H1 (cell line): ENCODE results near the gene STAM. TPM values are rescaled to one million over a fixed set of nuclear protein-coding genes. Genes with fewer than 3 reads are reported as not detected.

Source experiments
- CTCF ChIA-PET: fragments of 300-600 bp; sonication (Branson Sonifier 250); formaldehyde crosslinking; loops from one replicate; lab custom pipeline; 2021; ENCODE audit not compliant: partially characterized antibody; lab: Charles Lee
- POLR2A ChIA-PET: fragments of 300-600 bp; sonication (Branson Sonifier 250); formaldehyde crosslinking; loops from one replicate; lab custom pipeline; 2021; ENCODE audit warnings: inconsistent platforms; ENCODE audit not compliant: partially characterized antibody; lab: Charles Lee
- DNase-seq, 2 experiments: peaks; one replicate each; pipeline versions ENCODE4 v3.0.0 to v3.0.0-alpha.2; 2010 to 2022; ENCODE audit warnings: low spot score in 2 of 2, low read depth in 1 of 2, mixed read lengths in 1 of 2
- FAIRE-seq: peaks from 2 replicates; lab custom pipeline; 2011; peaks lifted over from hg19 to GRCh38; lab: Jason Lieb, UNC
- H2AFZ ChIP-seq: 2 replicates; pipeline ENCODE4 v1.8.1; 2012; ENCODE audit warnings: low read length, inconsistent platforms
- H2AK5ac ChIP-seq: 2 replicates; pipeline ENCODE4 v1.6.1; 2013; ENCODE audit warnings: low read depth, low read length
- H2BK120ac ChIP-seq: replicated peaks from 2 replicates; pipeline ENCODE3; 2013; ENCODE audit warnings: low read depth, low read length, inconsistent platforms
- H2BK12ac ChIP-seq: 2 replicates; pipeline ENCODE4 v1.6.1; 2013; ENCODE audit warnings: low read depth, low read length
- H2BK15ac ChIP-seq: 2 replicates; pipeline ENCODE4 v1.6.1; 2013; ENCODE audit warnings: low read length
- H2BK20ac ChIP-seq: 2 replicates; pipeline ENCODE4 v1.6.1; 2013; ENCODE audit warnings: low read length
- H2BK5ac ChIP-seq: 2 replicates; pipeline ENCODE4 v1.6.1; 2013; ENCODE audit warnings: low read depth, low read length
- H3K14ac ChIP-seq: 2 replicates; pipeline ENCODE4 v1.6.1; 2013; ENCODE audit warnings: inconsistent platforms; ENCODE audit not compliant: insufficient read length
- H3K18ac ChIP-seq: 2 replicates; pipeline ENCODE4 v1.6.1; 2013; ENCODE audit warnings: low read length; ENCODE audit errors: extremely low read depth
- H3K23ac ChIP-seq: 2 replicates; pipeline ENCODE4 v1.6.1; 2013; ENCODE audit warnings: inconsistent platforms; ENCODE audit not compliant: insufficient read length
- H3K23me2 ChIP-seq: 2 replicates; pipeline ENCODE4 v1.6.1; 2013; ENCODE audit warnings: low read depth, low read length
- H3K27ac ChIP-seq: 2 replicates; pipeline ENCODE4 v1.6.1; 2011; ENCODE audit warnings: low read depth, low read length, inconsistent platforms
- H3K27me3 ChIP-seq, 4 experiments: replicated peaks in 1 of 4; 1 replicate in 1 of 4; 2 replicates in 3 of 4; pipeline versions ENCODE4 v1.6.1 to v1.8.1; 2011 to 2013; ENCODE audit warnings: low read length in 3 of 4, mild to moderate bottlenecking in 3 of 4, inconsistent platforms in 2 of 4, mixed read lengths in 2 of 4, moderate library complexity in 1 of 4; ENCODE audit not compliant: control insufficient read depth in 3 of 4, insufficient read depth in 3 of 4; ENCODE audit errors: extremely low read depth in 1 of 4
- H3K36me3 ChIP-seq, 4 experiments: 2 replicates each; pipeline versions ENCODE4 v1.6.1 to v1.8.1; 2011 to 2013; ENCODE audit warnings: mild to moderate bottlenecking in 4 of 4, low read length in 3 of 4, moderate library complexity in 2 of 4, control low read depth in 1 of 4, inconsistent platforms in 1 of 4; ENCODE audit not compliant: insufficient read depth in 4 of 4, control insufficient read depth in 2 of 4
- H3K4ac ChIP-seq: replicated peaks from 2 replicates; pipeline ENCODE3; 2013; ENCODE audit warnings: low read length, low read depth, mixed read lengths, inconsistent platforms; ENCODE audit not compliant: insufficient read length
- H3K4me1 ChIP-seq, 4 experiments: replicated peaks in 1 of 4; 1 replicate in 1 of 4; 2 replicates in 3 of 4; pipeline versions ENCODE4 v1.6.1 to v1.8.1; 2011 to 2013; ENCODE audit warnings: low read length in 3 of 4, inconsistent platforms in 2 of 4, mixed read lengths in 1 of 4; ENCODE audit not compliant: insufficient read depth in 4 of 4, control insufficient read depth in 3 of 4
- H3K4me2 ChIP-seq, 2 experiments: 2 replicates each; pipeline versions ENCODE4 v1.6.1 to v1.8.1; 2011 to 2013; ENCODE audit warnings: low read depth in 2 of 2, low read length in 2 of 2, control low read depth in 1 of 2, inconsistent platforms in 1 of 2, mild to moderate bottlenecking in 1 of 2; ENCODE audit not compliant: insufficient read depth in 1 of 2
- H3K4me3 ChIP-seq, 4 experiments: fragments of 200-600, 300-600 bp in 1 of 4; sonication (generic), shearing (Covaris generic), sonication (Bioruptor Twin) in 1 of 4; 2 replicates each; pipeline versions ENCODE4 v1.5.1 to v1.8.1; 2011 to 2016; ENCODE audit warnings: low read length in 4 of 4, low read depth in 3 of 4, control low read depth in 2 of 4, inconsistent platforms in 2 of 4, mild to moderate bottlenecking in 2 of 4, mixed read lengths in 1 of 4, moderate library complexity in 1 of 4; ENCODE audit not compliant: insufficient read depth in 2 of 4; ENCODE audit errors: extremely low read depth in 1 of 4
- H3K56ac ChIP-seq: replicated peaks from 2 replicates; pipeline ENCODE3; 2013; ENCODE audit warnings: low read depth, mild to moderate bottlenecking, mixed read lengths, low read length, inconsistent platforms; ENCODE audit not compliant: insufficient read length
- H3K79me1 ChIP-seq: 2 replicates; pipeline ENCODE4 v1.6.1; 2013; ENCODE audit warnings: low read depth, low read length, control low read depth
- H3K79me2 ChIP-seq, 2 experiments: 2 replicates each; pipeline versions ENCODE4 v1.6.1 to v1.8.1; 2012 to 2013; ENCODE audit warnings: low read length in 2 of 2, mild to moderate bottlenecking in 2 of 2, inconsistent platforms in 1 of 2; ENCODE audit not compliant: insufficient read depth in 2 of 2, control insufficient read depth in 1 of 2
- H3K9ac ChIP-seq, 4 experiments: replicated peaks in 1 of 4; 1 replicate in 1 of 4; 2 replicates in 3 of 4; pipeline versions ENCODE4 v1.6.1 to v1.8.1; 2011 to 2013; ENCODE audit warnings: low read depth in 3 of 4, low read length in 3 of 4, control low read depth in 2 of 4, mild to moderate bottlenecking in 2 of 4, moderate library complexity in 2 of 4, inconsistent platforms in 1 of 4; ENCODE audit errors: extremely low read depth in 1 of 4
- H3K9me3 ChIP-seq, 2 experiments: 2 replicates each; pipeline versions ENCODE4 v1.6.1 to v1.8.1; 2012 to 2013; ENCODE audit warnings: mild to moderate bottlenecking in 2 of 2, moderate library complexity in 2 of 2, control low read depth in 1 of 2, inconsistent platforms in 1 of 2, low read depth in 1 of 2, low read length in 1 of 2, mixed read lengths in 1 of 2; ENCODE audit not compliant: insufficient read depth in 2 of 2
- H4K20me1 ChIP-seq, 2 experiments: replicated peaks in 1 of 2; 2 replicates each; pipeline versions ENCODE3 to v1.8.1; 2011 to 2013; ENCODE audit warnings: inconsistent platforms in 2 of 2, low read length in 2 of 2, mild to moderate bottlenecking in 1 of 2; ENCODE audit not compliant: insufficient read depth in 2 of 2, control insufficient read depth in 1 of 2
- H4K5ac ChIP-seq: 2 replicates; pipeline ENCODE4 v1.6.1; 2013; ENCODE audit warnings: low read length, low read depth, mixed read lengths, inconsistent platforms; ENCODE audit not compliant: insufficient read length
- H4K8ac ChIP-seq: 2 replicates; pipeline ENCODE4 v1.8.0; 2013; ENCODE audit warnings: mild to moderate bottlenecking, moderate library complexity, low read length, inconsistent platforms; ENCODE audit not compliant: insufficient read depth; ENCODE audit errors: extremely low read depth
- H4K91ac ChIP-seq: replicated peaks from 2 replicates; pipeline ENCODE3; 2013; ENCODE audit warnings: low read length, mixed read lengths, inconsistent platforms; ENCODE audit not compliant: insufficient read length
- RAD21 ChIP-seq, 2 experiments: IDR thresholded peaks in 1 of 2; conservative IDR thresholded peaks in 1 of 2; 2 replicates each; pipeline ENCODE4 v1.6.1; 2011; ENCODE audit warnings: low read depth in 2 of 2, low read length in 2 of 2, improper control_type of control experiment in 1 of 2, inconsistent platforms in 1 of 2, mild to moderate bottlenecking in 1 of 2, moderate library complexity in 1 of 2
- TEAD4 ChIP-seq: IDR thresholded peaks from 2 replicates; pipeline ENCODE4 v1.6.1; 2012; ENCODE audit warnings: low read depth, low read length, inconsistent platforms, mixed read lengths
- WGBS, 2 experiments: shearing (Covaris generic) in 1 of 2; methylation state at CpG; one replicate each; pipeline versions ENCODE4 v1.1.6 to v1.1.7; 2013 to 2015; ENCODE audit warnings: low lambda C conversion rate in 2 of 2, mixed read lengths in 2 of 2, inconsistent platforms in 1 of 2, low coverage in 1 of 2, missing lambda C conversion rate in 1 of 2; ENCODE audit not compliant: insufficient replicate concordance in 2 of 2, insufficient coverage in 1 of 2, insufficient read length in 1 of 2; ENCODE audit errors: extremely low coverage in 1 of 2, missing lambda C conversion rate in 1 of 2; 5-methylcytosine and 5-hydroxymethylcytosine counted together
- polyA plus RNA-seq, 7 experiments: library from polyadenylated mRNA; depleted of rRNA in 3 of 7; stranded (reverse) in 5 of 7; unstranded in 2 of 7; fragments of >200 nt in 5 of 7; fragments of 200-250 nt in 2 of 7; gene quantifications; 1 replicate in 5 of 7; 2 replicates in 1 of 7; 4 replicates in 1 of 7; pipeline versions ENCODE4 v1.2.1 to v1.2.3, GENCODE V29; 2011 to 2013; ENCODE audit warnings: missing spikeins in 2 of 7, mixed read lengths in 2 of 7
- total RNA-seq: library from RNA; stranded (reverse); fragmentation: NEBNext Ultra II Directional; extraction: Animal tissue kit (Norgen Biotek cat#: 25700); gene quantifications from 2 replicates; pipeline ENCODE4 v1.2.1, GENCODE V29; 2021
- TF ChIP-seq, protein P1 (sequence below), 3 experiments: IDR thresholded peaks; 1 replicate in 2 of 3; 2 replicates in 1 of 3; pipeline versions ENCODE4 v1.5.1 to v1.6.1; 2011; ENCODE audit warnings: low read length in 3 of 3, mild to moderate bottlenecking in 3 of 3, inconsistent platforms in 2 of 3, low read depth in 1 of 3, moderate library complexity in 1 of 3; ENCODE audit not compliant: insufficient read depth in 1 of 3; ENCODE audit errors: control extremely low read depth in 1 of 3

Gene STAM
- total and polyA plus RNA-seq, 2 of the 8 experiments (the other 6 are each of a cell fraction or from before 2014, with no cell fraction given): 22.0 to 27.8 TPM

DNA sequence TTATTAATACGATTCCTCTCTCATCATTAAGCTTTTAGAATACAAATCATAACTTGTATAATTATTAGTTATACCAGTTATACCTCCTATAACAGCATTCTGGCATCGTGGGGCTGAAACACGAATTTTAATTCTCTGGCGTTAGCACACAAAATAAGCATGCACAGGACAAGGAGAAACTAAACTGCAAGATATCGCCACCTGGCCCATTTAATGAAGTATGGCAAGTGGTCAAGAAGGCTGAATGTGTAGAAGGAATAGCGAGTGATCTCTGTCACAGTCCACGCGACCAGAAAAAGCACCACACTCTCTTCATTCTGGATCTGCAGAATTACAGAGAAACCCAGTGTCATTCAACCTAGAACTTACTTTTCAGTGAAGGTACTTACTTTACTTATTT is 44.9 kb upstream of the STAM start:
- DNase-seq (no peak), FAIRE-seq (peak; percentile 73)
- Histone ChIP-seq H4K91ac (no peak overlapping the region), H3K4me3 (no peak overlapping the region), H3K4me1 (no peaks in the 10 kb centered on the region), H3K27ac (no peak overlapping the region), H3K4ac (no peak overlapping the region), H3K23ac (no peak overlapping the region), H3K79me1 (no peaks in the 10 kb centered on the region), H3K18ac (no peak overlapping the region), H2AK5ac (no peak overlapping the region), H2BK20ac (no peak overlapping the region), H3K4me2 (no peak overlapping the region), H3K79me2 (no peaks in the 10 kb centered on the region), H3K23me2 (no peaks in the 10 kb centered on the region), H3K36me3 (peaks cover 0 to 7% (median 0%) of the 10 kb centered on the region in 4 experiments; a peak in 2 of 8 replicates), H2BK120ac (no peak overlapping the region), H3K9ac (no peak overlapping the region), H2BK15ac (no peak overlapping the region), H3K56ac (no peak overlapping the region), H4K20me1 (no peaks in the 10 kb centered on the region), H4K5ac (no peak overlapping the region), H3K9me3 (no peaks in the 10 kb centered on the region), H4K8ac (no peak overlapping the region), H2BK12ac (no peak overlapping the region), H2BK5ac (no peak overlapping the region), H3K27me3 (no peaks in the 10 kb centered on the region), H2AFZ (no peak overlapping the region), H3K14ac (no peak overlapping the region)
- 85% methylated on average over 8 of the region's 8 CpGs; no CpG with 5 or more reads in 1 of the 2 experiments for WGBS, 2 experiments
- POLR2A ChIA-PET: no interaction called here
- TF ChIP-seq, protein P1, sequence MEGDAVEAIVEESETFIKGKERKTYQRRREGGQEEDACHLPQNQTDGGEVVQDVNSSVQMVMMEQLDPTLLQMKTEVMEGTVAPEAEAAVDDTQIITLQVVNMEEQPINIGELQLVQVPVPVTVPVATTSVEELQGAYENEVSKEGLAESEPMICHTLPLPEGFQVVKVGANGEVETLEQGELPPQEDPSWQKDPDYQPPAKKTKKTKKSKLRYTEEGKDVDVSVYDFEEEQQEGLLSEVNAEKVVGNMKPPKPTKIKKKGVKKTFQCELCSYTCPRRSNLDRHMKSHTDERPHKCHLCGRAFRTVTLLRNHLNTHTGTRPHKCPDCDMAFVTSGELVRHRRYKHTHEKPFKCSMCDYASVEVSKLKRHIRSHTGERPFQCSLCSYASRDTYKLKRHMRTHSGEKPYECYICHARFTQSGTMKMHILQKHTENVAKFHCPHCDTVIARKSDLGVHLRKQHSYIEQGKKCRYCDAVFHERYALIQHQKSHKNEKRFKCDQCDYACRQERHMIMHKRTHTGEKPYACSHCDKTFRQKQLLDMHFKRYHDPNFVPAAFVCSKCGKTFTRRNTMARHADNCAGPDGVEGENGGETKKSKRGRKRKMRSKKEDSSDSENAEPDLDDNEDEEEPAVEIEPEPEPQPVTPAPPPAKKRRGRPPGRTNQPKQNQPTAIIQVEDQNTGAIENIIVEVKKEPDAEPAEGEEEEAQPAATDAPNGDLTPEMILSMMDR (IDR thresholded peaks at IDR 0.05; ENCODE audit: control extremely low read depth in 1 of 3, insufficient read depth in 1 of 3, low read depth in 1 of 3, low read length in 3 of 3): peak in 2 of 3 experiments; percentile 42 to 64; a peak in 2 of 4 replicates
- TF ChIP-seq RAD21 (IDR thresholded peaks at IDR 0.05 in 1 of 2, conservative IDR thresholded peaks at IDR 0.05 in 1 of 2; ENCODE audit: low read depth in 2 of 2, low read length in 2 of 2) (peak; percentile 69 to 70), TEAD4 (no peak)
- CTCF ChIA-PET: interaction anchor here (0.6 to 1.8 kb wide), 4 partner anchors 17 to 547 kb away, joined by 3 to 5 read pairs (median 4); no protein-coding TSS in a partner anchor
